ENCODE measurements around the gene ERVFRD-1.

The ERVFRD-1 gene

DNA sequence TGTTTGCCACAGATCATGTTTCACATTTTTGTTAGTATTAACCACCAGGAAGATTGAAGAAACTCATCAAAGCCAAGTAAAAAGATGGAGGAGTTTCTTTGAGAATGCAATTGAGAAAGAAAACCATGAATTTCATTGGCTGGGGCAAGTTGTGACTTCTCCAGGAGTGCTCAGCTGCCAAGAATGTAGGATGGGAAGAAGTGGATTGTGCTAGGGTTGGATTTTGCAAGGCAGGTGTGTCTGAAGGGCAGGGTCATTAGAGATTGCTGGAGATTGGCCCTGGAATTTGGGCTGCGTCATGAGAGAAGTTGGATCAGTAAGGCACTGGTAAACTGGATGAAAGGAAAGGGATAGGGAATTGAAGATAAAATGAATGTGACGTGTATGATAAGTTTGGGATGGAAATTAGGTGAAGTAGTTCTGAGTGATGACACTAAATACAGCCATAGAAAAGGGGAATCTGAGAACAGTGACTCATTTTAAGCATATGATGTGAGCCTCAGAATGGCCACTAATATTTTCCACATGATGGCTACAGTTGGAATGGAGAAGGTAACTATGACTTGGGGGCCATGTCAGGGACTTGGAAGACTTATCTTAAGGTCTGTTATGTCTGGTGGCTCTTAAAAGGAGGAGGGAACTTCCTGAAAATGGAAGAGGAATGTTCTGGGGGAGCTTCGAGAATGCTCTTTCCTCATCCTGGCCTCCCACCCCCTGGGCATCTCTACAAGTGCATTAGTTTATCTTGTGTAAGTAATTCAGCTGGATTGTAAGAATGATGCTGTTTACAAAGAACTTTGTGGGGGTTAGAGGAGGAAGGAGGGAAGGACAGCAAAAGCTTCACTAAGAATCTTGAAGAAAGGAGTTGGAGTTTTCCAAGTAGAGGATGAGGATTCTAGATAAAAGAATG lies 27.8 kb upstream of the ERVFRD-1 start:
- H3K9ac ChIP-seq: no peak overlapping the region
- no peaks in the 10 kb centered on the region for H3K4me1 ChIP-seq
- H2AFZ ChIP-seq: no peak overlapping the region
- TF ChIP-seq, protein P1, sequence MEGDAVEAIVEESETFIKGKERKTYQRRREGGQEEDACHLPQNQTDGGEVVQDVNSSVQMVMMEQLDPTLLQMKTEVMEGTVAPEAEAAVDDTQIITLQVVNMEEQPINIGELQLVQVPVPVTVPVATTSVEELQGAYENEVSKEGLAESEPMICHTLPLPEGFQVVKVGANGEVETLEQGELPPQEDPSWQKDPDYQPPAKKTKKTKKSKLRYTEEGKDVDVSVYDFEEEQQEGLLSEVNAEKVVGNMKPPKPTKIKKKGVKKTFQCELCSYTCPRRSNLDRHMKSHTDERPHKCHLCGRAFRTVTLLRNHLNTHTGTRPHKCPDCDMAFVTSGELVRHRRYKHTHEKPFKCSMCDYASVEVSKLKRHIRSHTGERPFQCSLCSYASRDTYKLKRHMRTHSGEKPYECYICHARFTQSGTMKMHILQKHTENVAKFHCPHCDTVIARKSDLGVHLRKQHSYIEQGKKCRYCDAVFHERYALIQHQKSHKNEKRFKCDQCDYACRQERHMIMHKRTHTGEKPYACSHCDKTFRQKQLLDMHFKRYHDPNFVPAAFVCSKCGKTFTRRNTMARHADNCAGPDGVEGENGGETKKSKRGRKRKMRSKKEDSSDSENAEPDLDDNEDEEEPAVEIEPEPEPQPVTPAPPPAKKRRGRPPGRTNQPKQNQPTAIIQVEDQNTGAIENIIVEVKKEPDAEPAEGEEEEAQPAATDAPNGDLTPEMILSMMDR (IDR thresholded peaks at IDR 0.05): no peak
- H3K4me3 ChIP-seq (ENCODE audit: low read depth, low read length): no peak overlapping the region
- no peaks in the 10 kb centered on the region for H3K27me3 ChIP-seq (ENCODE audit: control insufficient read depth, insufficient read depth, low read length)
- no peaks in the 10 kb centered on the region for H3K9me3 ChIP-seq (ENCODE audit: control insufficient read depth, low read length)
- no peaks in the 10 kb centered on the region for H3K79me2 ChIP-seq
- H3K4me2 ChIP-seq (ENCODE audit: low read length): no peak overlapping the region
- no peak overlapping the region for H3K27ac ChIP-seq
- no peaks in the 10 kb centered on the region for H3K36me3 ChIP-seq (ENCODE audit: control insufficient read depth, insufficient read depth, low read length)

DNA sequence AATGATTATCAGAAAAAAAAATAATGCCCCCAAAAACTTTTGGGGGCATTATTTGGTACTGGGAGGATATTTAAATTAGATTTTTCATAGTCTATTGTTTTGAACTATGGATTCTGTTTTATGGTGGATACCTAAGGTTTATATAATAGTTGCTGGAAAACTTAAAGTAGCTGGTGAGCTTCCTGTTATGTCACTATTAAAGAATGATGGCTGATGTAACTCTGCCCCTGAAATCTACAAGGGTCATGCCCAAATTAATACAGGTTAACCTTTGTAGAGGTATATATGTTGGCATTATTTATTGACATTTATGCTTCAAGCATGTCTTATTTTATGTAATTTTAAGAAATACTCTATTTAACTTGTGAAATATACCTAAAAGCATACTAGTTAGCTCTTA lies 25.3 kb upstream of the ERVFRD-1 start:
- TF ChIP-seq, protein P1 (IDR thresholded peaks at IDR 0.05): no peak
- no peak overlapping the region for H3K27ac ChIP-seq
- H3K4me3 ChIP-seq (ENCODE audit: low read depth, low read length): no peak overlapping the region
- H3K9ac ChIP-seq: no peak overlapping the region
- H3K79me2 ChIP-seq: no peaks in the 10 kb centered on the region
- H3K36me3 ChIP-seq (ENCODE audit: control insufficient read depth, insufficient read depth, low read length): no peaks in the 10 kb centered on the region
- H3K4me2 ChIP-seq (ENCODE audit: low read length): no peak overlapping the region
- no peaks in the 10 kb centered on the region for H3K27me3 ChIP-seq (ENCODE audit: control insufficient read depth, insufficient read depth, low read length)
- H3K4me1 ChIP-seq: no peaks in the 10 kb centered on the region
- no peaks in the 10 kb centered on the region for H3K9me3 ChIP-seq (ENCODE audit: control insufficient read depth, low read length)
- H2AFZ ChIP-seq: no peak overlapping the region

DNA sequence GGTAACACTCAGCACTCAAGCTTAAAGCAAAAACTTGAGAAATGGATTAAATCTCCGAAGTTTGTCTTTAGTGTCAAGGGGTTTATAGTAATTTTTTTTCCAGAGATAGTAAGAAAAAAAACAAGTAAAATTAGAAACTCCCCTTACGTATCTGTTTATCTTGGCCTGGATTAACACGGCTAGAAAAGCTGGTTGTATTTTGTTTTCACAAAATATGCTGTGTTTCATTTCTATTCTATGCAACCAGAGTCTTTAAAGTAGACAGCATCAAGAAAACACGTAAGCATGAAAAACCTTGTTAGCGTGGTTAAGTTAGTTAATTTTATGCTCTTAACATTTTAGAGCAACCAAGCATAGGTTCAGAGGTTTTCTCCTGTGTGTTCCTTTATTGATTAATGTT lies 21.8 kb upstream of the ERVFRD-1 start:
- no peaks in the 10 kb centered on the region for H3K9me3 ChIP-seq (ENCODE audit: control insufficient read depth, low read length)
- no peaks in the 10 kb centered on the region for H3K27me3 ChIP-seq (ENCODE audit: control insufficient read depth, insufficient read depth, low read length)

DNA sequence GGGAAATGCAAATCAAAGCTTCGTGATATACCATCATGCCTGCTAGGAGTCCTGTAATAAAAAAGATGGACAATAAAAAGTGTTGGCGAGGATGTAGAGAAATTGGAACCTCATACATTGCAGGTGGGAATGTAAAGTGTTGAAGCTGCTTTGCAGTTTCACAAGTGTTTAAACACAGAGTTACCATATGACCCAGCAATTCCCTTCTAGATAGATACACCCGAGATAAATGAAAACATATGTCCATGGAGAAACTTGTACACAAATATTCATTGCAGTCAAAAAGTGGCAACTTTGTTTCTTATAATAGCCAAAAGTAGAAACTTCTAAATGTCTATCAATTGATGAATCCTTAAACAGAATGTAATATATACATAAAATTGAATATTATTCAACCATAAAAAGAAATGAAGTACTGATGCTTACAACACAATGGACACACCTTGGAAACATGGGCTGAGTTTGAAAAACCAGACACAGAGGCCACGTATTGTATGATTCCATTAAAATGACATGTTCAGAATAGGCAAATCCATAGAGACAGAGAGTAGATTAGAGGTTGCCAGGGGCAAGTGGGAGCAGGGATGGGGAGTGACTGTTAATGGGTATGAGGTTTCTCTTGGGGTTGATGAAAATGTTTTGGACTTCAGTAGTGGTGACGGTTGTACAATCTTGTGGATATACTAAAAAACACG lies 20.8 kb upstream of the ERVFRD-1 start:
- Histone ChIP-seq H3K79me2 (peaks cover 14% of the 10 kb centered on the region), H3K4me2 (ENCODE audit: low read length) (no peak overlapping the region), H3K36me3 (ENCODE audit: control insufficient read depth, insufficient read depth, low read length) (no peaks in the 10 kb centered on the region), H3K9ac (no peak overlapping the region), H3K9me3 (ENCODE audit: control insufficient read depth, low read length) (no peaks in the 10 kb centered on the region), H3K27ac (no peak overlapping the region), H2AFZ (no peak overlapping the region), H3K4me1 (peaks cover 8% of the 10 kb centered on the region), H3K4me3 (ENCODE audit: low read depth, low read length) (no peak overlapping the region), H3K27me3 (ENCODE audit: control insufficient read depth, insufficient read depth, low read length) (no peaks in the 10 kb centered on the region)
- TF ChIP-seq, protein P1 (IDR thresholded peaks at IDR 0.05): no peak

More for the DNA sequence above, 21.8 kb upstream of the ERVFRD-1 start:
- H2AFZ ChIP-seq: no peak overlapping the region
- no peak overlapping the region for H3K9ac ChIP-seq
- peaks cover 7% of the 10 kb centered on the region for H3K4me1 ChIP-seq
- H3K4me2 ChIP-seq (ENCODE audit: low read length): no peak overlapping the region
- TF ChIP-seq, protein P1 (IDR thresholded peaks at IDR 0.05): no peak
- H3K36me3 ChIP-seq (ENCODE audit: control insufficient read depth, insufficient read depth, low read length): no peaks in the 10 kb centered on the region
- H3K4me3 ChIP-seq (ENCODE audit: low read depth, low read length): no peak overlapping the region
- peaks cover 8% of the 10 kb centered on the region for H3K79me2 ChIP-seq
- no peak overlapping the region for H3K27ac ChIP-seq

Measured in parathyroid adenoma (tissue), 2 donors.